ENCODE data around the gene COG6.

- TF ChIP-seq CTCF (IDR thresholded peaks at IDR 0.05) (no peak), POLR2A (IDR thresholded peaks at IDR 0.05; ENCODE audit: low read depth) (no peak), EP300 (IDR thresholded peaks at IDR 0.05) (no peak)
These were observed 8.5 kb downstream of the COG6 start for GRCh38 chr13:39663958-39664357.

Measured in esophagus muscularis mucosa (tissue), 4 donors.